HG02938 (cell line): Measurements from ENCODE around the gene CIBAR2.
"Not testable (repeated sequence)": the region's sequence is repeated elsewhere in the genome, so short reads cannot be mapped to it uniquely, and the experiment has no call there.

Source experiments
- ATAC-seq: cut with Tn5 transposase; IDR thresholded peaks from one replicate; pipeline ENCODE4 v1.9.1; 2021; ENCODE audit warnings: mild to moderate bottlenecking, moderate library complexity; ENCODE audit not compliant: unreplicated experiment

The CIBAR2 gene

DNA sequence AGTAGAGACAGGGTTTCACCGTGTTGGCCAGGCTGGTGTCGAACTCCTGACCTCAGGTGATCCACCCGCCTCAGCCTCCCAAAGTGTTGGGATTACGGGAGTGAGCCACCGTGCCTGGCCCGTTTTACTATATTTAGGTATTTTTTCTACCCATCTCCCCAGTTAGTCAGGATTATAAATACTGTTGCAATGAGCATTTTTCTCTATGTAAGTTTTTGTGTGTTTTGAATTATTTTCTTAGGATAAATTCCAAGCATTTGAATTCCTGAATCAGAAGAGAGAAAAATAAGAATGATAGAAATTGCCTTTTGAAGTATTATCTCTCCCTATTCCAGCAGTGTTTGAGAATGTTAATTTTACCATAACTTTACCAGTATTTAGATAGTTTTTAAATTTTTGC, 48.1 kb downstream of the CIBAR2 start:
- ATAC-seq = no peak

DNA sequence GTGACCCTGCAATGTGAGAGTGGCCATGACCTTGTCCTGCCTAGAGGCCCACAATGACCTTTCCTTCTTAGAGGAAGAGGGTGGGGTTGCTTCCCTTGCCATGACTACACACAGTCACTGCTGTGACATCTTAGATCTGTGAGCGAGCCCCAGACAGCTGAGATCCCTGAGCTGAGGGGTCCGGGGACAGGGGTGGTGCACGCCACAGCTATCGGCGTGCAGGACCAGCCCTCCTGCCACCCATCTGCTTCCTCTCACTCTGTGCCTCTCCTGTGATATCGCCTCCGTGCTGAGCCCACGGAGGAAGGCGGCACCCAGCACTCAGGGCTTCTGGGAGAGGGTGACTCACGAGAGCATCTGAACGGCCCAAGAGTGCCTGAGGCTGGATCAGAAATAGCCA, 49.4 kb downstream of the CIBAR2 start:
- no peak for ATAC-seq

DNA sequence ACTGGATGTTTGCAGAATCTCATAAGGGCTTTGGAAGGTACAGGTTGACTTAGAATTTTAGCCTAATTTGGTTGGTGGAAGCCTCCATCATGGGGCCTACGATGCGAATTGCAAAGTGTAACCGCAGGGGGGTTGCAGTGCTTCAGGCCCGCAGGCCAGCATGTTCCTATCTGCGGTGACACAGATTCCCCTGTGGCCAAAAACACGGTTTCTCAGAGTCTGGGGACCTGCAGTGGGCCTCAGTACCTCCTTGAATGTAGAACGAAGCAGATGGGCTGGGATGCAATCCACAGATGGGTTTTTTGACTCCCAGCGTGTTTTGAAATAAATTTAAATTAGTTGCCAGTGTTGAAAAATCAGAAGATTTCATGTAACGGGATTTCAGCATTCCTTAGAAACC, 49.9 kb downstream of the CIBAR2 start:
- ATAC-seq = no peak

DNA sequence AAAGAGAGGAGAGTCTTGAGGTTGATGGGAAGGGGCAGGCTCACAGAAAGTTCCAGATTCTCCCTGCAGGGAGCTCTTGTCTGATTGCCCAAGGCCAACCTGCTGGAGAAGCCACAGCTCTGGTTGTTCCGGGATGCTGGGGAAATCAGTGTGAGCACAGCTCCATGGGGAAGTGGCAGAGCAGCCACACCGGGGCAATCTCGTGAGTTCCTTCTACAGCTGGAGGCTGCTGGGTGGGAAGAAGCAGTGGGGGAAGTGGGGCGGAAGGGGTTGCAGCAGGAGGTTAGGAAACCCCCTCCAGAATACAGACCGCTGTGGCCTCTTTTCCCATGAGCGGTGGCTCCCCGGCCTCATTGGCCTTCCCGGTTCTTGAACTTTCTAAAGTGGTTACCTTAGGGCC, 50.7 kb downstream of the CIBAR2 start:
- ATAC-seq = no peak

DNA sequence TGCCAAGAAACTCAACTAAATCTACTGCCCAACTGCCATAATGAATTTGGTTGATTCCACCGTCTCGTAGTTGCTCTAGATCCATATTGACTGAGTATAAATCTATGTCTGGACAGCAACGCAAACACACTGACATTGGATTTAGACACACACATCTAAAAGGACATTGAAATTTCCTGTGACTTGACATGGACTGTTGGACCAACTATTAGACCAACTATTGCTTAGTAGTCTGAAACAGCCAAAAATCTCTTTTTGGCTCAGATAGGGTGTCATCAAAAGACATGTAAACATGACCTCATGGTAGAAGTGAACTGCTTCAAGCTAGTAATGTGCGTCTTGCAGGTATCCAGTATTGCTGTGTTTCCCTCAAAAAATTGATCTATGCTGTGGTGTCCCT, 53.4 kb downstream of the CIBAR2 start:
- ATAC-seq = no peak

DNA sequence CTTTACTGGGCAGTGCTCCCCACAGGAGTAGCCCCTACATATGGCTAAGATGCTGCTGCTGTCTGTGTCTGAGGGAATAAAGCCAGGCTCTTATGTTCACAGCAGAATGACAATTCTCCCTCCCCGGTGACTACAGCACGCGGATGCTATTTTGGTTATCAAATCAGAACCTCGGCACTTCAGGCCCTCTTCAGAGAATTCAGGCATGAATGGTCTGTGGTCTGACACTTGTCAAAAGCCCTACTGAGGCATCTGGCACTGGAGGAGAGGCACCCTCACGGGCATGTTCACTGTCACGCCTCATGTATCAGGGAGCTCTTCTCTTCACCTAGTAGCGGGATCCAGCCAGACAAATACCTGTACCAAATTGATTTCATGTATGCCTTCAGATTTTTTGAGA, 54.3 kb downstream of the CIBAR2 start:
- ATAC-seq = no peak

DNA sequence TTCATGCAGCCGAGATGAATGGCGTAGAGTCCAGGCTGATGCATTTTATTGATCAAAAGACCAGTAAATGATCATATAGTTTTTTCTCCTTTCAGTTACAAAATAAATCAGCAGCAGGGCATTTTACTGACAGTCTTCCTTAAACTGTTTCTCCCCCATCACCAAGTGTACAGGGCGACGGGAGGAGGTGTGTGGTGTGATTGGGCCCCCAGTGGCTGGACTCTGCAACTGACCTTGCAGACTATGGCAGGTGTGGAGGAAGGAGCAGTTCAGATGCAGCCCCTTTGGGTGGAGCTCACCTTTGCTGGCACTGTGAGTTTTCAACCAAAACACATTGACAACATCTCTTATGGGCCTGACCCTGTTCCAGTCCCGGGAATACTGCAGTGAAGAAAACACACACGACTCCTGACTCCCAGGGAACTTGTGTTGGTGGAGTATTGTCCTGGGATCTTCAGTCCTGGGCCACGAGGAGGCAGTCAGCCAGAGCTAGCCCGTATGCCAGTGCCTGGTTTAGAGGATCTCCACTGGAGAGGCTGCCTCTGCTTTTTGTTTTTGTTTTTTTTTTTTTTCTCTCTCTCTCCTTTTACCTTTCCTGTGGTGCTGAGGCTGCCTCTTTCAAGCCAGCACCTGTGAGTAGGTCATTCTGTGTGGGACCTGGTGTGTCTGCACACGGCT, 54.9 kb downstream of the CIBAR2 start:
- no peak for ATAC-seq

DNA sequence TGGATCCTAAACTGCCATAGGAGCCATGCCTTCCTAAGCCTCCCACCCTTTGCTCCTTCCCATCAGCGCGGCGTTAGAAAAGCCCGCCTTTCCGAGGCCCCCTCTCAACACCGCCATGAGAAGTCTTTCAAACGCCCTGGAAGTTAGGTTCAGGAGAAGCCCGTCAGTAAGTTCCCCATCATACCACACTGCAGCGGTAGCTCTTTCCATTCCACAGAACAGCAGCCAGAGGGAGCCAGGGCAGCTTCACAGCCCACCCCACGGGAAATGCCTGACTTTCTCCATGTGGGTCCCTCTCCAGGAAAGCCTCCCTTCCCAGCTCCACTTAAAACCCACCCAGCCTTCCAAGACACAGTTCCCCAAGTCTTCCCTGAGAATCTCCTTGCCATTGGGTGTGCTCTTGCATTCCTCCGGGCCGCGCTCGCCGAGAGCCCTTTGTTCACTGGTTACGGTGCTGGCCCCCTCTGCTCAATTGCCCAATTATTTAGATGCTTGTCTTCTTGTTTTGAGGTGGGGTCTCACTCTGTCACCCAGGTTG, 56.0 kb downstream of the CIBAR2 start:
- no peak for ATAC-seq

DNA sequence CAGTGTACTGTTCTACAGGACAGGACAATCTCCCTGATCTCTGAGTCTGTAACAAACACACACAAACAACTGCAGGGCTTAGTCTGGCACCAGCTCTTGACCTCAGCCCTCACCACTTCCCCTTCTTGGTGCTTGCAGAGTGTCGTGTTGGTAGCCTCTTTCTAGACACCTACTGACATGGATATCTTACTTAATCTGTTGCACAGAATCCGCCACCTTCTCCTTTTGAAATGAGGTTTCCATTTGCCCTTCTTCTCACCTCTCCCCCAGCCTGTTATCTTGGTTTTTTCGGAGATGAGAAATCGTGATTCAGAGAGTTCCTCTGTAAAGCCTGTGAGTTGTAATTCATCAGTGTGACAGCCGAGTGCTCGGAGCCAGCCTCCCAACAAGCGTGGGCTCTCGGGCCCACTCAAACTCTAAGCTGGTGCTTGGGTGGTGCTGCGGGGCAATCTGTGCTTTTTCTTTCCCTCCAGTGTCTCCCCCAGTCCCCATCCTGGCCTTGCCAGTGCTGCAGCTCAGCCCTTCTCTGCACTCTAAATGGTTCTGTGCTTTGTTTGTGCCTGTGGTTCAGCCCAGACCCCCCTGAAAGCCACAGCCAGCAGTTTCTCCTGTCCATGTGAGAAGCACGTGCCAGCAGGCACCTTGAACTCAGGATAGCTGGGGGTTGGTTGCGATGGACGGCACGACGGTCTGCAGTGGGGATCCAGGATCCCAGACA, 56.6 kb downstream of the CIBAR2 start:
- peak; percentile 93 for ATAC-seq

DNA sequence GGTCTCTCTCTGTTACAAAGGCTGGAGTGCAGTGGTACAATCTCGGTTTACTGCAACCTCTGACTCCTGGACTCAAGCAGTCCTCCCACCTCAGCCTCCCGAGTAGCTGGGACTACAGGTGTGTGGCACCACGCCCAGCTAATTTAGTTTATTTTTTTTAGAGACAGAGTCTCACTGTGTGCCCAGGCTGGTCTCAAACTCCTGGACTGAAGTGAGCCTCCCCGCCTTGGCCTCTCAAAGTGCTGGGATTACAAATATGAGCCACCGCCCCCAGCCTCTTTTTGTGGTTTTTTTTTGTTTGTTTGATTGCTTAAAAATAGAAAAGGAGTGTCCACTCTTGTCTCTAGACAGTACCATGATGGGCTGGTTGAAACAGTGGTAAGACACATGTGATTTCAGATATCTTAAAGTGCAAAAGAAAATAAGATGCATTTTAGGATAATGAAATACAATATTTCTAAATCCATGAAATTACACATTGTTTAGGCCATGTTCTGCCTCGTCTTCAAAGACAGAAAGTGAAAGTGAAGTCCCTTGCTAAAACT, 57.3 kb downstream of the CIBAR2 start:
- no peak for ATAC-seq

DNA sequence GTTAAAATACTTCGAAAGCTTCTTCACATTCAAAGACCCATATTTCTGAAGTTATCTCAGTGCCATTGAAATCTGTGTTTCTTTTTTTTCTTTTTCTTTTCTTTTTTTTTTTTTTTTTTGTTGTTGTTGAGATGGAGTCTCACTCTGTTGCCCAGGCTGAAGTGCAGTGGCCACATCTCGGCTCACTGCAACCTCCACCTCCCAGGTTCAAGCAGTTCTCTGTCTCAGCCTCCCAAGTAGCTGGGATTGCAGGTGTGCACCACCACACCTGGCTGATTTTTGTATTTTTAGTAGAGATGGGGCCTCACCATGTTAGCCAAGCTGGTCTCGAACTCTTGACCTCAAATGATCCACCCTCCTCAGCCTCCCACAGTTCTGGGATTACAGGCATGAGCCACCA, 58.0 kb downstream of the CIBAR2 start:
- ATAC-seq = not testable (repeated sequence)

DNA sequence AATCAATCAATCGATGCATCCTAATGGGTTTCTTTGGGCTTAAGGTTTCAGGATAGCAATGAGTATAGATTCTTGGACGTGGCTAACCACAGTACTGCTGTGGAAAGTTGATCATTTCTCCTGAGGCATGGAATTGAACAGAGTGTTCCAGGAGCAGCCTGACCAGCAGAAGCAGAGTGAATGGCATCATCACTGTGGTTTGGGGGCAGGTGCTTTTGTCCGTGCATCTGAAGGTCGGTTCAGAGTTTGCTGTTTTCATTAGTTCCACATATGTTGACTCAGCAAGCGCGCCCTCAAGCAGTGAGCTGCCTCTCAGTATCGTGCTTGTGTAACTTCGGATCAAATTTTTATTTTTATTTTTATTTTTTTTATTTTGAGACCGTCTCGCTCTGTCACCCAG, 59.7 kb downstream of the CIBAR2 start:
- ATAC-seq = no peak

DNA sequence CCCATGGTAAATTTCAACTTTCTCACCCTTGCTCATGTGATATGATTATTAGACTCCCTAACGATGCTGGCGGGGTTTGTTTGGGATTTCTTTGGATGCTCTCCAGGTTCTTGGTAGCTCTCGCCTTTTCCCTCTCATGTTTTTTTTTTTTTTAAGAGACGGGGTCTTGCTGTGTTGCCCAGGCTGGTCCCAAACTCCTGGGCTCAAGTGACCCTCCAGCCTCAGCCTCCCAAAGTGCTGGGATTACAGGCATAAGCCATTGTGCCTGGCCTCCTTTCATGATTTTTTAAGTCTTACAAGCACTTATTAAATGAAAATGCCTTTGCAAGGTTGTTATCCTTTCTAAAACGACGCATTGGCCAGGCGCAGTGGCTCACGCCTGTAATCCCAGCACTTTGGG, 60.6 kb downstream of the CIBAR2 start:
- ATAC-seq = no peak

DNA sequence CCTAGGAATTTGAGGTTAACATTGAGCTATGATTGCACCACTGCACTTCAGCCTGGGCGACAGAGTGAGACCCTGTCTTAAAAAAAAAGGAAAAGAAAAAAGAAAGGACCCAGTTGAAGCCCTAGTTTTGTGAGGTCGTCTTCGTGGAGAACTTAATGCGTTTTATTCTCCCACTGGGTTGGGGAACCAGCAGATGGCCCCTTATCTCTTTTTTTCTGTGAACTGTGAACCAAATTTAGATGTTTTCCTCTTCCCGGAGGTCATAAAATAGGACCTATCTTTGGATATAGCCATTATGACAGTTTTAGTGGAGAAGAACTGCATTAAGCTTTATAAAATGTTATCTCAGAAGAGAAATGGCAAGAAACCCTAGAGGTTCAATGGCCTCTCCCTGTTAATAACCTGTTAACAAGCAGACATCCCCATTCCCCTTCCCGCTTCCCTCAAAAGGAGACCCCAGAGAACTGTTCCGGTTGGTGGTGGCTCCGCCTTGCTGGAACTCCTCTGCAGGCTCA, 61.1 kb downstream of the CIBAR2 start:
- no peak for ATAC-seq

DNA sequence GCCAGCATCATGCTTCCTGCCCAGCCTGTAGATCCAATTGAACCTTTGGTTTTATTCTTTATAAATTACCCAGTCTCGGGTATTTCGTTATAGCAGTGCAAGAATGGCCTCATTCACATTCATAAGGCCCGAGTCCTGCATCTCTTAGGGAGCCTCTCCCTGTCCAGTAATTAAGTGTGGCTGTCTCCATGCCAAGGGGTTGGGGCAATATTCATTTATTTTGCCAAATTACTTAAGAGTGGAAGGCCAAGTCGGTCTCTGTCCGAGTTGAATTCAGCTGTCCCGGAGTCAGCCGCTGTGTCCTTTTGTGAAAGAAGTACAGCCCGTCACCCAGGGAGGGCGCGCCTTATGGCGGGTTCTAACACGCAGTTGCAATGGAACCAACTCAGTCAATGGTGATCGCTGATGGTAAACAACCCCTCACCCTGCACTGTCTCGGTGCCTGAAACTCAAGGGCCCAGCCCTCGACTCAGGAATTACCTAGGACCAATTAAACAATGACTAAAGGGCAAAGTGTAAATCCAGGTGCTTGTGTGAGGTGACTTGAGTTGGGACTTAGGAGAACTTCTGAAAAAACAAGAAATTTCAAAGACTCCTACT, 62.5 kb downstream of the CIBAR2 start:
- ATAC-seq = no peak

DNA sequence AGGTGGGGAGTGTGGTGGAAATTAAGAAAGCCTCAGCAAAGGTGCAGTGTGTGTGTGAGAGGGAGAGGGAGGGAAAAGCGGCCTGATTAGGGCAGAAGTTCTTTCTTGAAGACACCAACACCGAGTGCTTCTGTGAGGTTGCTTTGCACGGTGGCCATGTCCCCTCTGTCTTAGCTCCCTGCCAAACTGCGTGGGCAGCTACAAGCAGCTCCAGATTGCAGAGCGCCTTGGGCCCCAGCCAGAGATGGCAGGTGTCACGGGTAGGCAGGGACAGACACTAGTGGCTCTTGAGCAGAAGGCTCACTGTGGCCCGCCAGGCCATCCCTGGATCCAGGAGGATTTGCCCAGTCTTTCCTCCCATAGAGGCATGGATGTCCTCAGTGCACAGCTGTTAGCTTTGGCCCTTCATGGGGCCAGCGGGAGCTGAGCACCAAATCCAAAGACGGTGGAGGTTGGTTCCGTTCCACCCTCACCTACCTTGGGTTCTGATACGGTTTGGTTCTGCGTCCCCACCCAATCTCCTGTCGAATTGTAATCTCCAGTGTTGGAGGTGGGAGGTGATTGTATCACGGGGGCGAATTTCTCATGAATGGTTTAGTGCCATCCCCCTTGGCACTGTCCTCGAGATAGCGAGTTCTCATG, 63.2 kb downstream of the CIBAR2 start:
- no peak for ATAC-seq
